ENCODE data around the gene TMOD1.

The TMOD1 gene

GRCh38 chr9:97563458-97564135 lies 62.1 kb downstream of the TMOD1 start:
- H3K9me3 ChIP-seq (ENCODE audit: control insufficient read depth, low read length), result no peaks in the 10 kb centered on the region
- no peaks in the 10 kb centered on the region for H3K36me3 ChIP-seq (ENCODE audit: control insufficient read depth, insufficient read depth, low read length, severe bottlenecking)
- H3K4me1 ChIP-seq (ENCODE audit: control insufficient read depth, insufficient read depth, low read length), result peaks cover 26% of the 10 kb centered on the region
- DNase-seq (ENCODE audit: low read depth), result no peak
- H3K27me3 ChIP-seq (replicated peaks; ENCODE audit: control insufficient read depth, insufficient read depth, low read length), result peaks cover 34% of the 10 kb centered on the region
- H3K4me3 ChIP-seq (ENCODE audit: low read length), result peak overlapping the region; percentile 43
- H3K9ac ChIP-seq (ENCODE audit: low read length), result no peak overlapping the region

GRCh38 chr9:97564291-97565175 lies 63.1 kb downstream of the TMOD1 start:
- peak; percentile 79 for DNase-seq (ENCODE audit: low read depth)
- peaks cover 26% of the 10 kb centered on the region for H3K4me1 ChIP-seq (ENCODE audit: control insufficient read depth, insufficient read depth, low read length)
- H3K27me3 ChIP-seq (replicated peaks; ENCODE audit: control insufficient read depth, insufficient read depth, low read length), result peaks cover 36% of the 10 kb centered on the region
- H3K4me3 ChIP-seq (ENCODE audit: low read length), result peak overlapping the region; percentile 43
- H3K36me3 ChIP-seq (ENCODE audit: control insufficient read depth, insufficient read depth, low read length, severe bottlenecking), result no peaks in the 10 kb centered on the region
- no peaks in the 10 kb centered on the region for H3K9me3 ChIP-seq (ENCODE audit: control insufficient read depth, low read length)
- peak overlapping the region; percentile 50 for H3K9ac ChIP-seq (ENCODE audit: low read length)

GRCh38 chr9:97565262-97565661 lies 63.8 kb downstream of the TMOD1 start:
- peaks cover 36% of the 10 kb centered on the region for H3K27me3 ChIP-seq (replicated peaks; ENCODE audit: control insufficient read depth, insufficient read depth, low read length)
- H3K36me3 ChIP-seq (ENCODE audit: control insufficient read depth, insufficient read depth, low read length, severe bottlenecking), result no peaks in the 10 kb centered on the region
- no peak overlapping the region for H3K9ac ChIP-seq (ENCODE audit: low read length)
- peaks cover 26% of the 10 kb centered on the region for H3K4me1 ChIP-seq (ENCODE audit: control insufficient read depth, insufficient read depth, low read length)
- no peak for DNase-seq (ENCODE audit: low read depth)
- H3K4me3 ChIP-seq (ENCODE audit: low read length), result no peak overlapping the region
- no peaks in the 10 kb centered on the region for H3K9me3 ChIP-seq (ENCODE audit: control insufficient read depth, low read length)

GRCh38 chr9:97567182-97567893 lies 65.9 kb downstream of the TMOD1 start:
- Histone ChIP-seq H3K27me3 (replicated peaks; ENCODE audit: control insufficient read depth, insufficient read depth, low read length) (peaks cover 23% of the 10 kb centered on the region), H3K9ac (ENCODE audit: low read length) (no peak overlapping the region), H3K4me3 (ENCODE audit: low read length) (no peak overlapping the region), H3K36me3 (ENCODE audit: control insufficient read depth, insufficient read depth, low read length, severe bottlenecking) (no peaks in the 10 kb centered on the region), H3K4me1 (ENCODE audit: control insufficient read depth, insufficient read depth, low read length) (peaks cover 31% of the 10 kb centered on the region), H3K9me3 (ENCODE audit: control insufficient read depth, low read length) (no peaks in the 10 kb centered on the region)
- DNase-seq (ENCODE audit: low read depth), result no peak

GRCh38 chr9:97567894-97568202 lies 66.4 kb downstream of the TMOD1 start:
- Histone ChIP-seq H3K27me3 (replicated peaks; ENCODE audit: control insufficient read depth, insufficient read depth, low read length) (peaks cover 21% of the 10 kb centered on the region), H3K4me1 (ENCODE audit: control insufficient read depth, insufficient read depth, low read length) (peaks cover 31% of the 10 kb centered on the region), H3K9ac (ENCODE audit: low read length) (no peak overlapping the region), H3K9me3 (ENCODE audit: control insufficient read depth, low read length) (no peaks in the 10 kb centered on the region), H3K36me3 (ENCODE audit: control insufficient read depth, insufficient read depth, low read length, severe bottlenecking) (no peaks in the 10 kb centered on the region), H3K4me3 (ENCODE audit: low read length) (no peak overlapping the region)
- no peak for DNase-seq (ENCODE audit: low read depth)

GRCh38 chr9:97568461-97569275 lies 67.2 kb downstream of the TMOD1 start:
- DNase-seq (ENCODE audit: low read depth), result no peak
- Histone ChIP-seq H3K9ac (ENCODE audit: low read length) (no peak overlapping the region), H3K36me3 (ENCODE audit: control insufficient read depth, insufficient read depth, low read length, severe bottlenecking) (no peaks in the 10 kb centered on the region), H3K4me3 (ENCODE audit: low read length) (no peak overlapping the region), H3K27me3 (replicated peaks; ENCODE audit: control insufficient read depth, insufficient read depth, low read length) (peaks cover 21% of the 10 kb centered on the region), H3K9me3 (ENCODE audit: control insufficient read depth, low read length) (peaks cover 3% of the 10 kb centered on the region), H3K4me1 (ENCODE audit: control insufficient read depth, insufficient read depth, low read length) (peaks cover 23% of the 10 kb centered on the region)

- H3K9ac ChIP-seq (ENCODE audit: low read length), result no peak overlapping the region
- no peak for DNase-seq (ENCODE audit: low read depth)
- peaks cover 22% of the 10 kb centered on the region for H3K27me3 ChIP-seq (replicated peaks; ENCODE audit: control insufficient read depth, insufficient read depth, low read length)
- H3K9me3 ChIP-seq (ENCODE audit: control insufficient read depth, low read length), result peaks cover 3% of the 10 kb centered on the region
- H3K4me1 ChIP-seq (ENCODE audit: control insufficient read depth, insufficient read depth, low read length), result peaks cover 9% of the 10 kb centered on the region
- no peaks in the 10 kb centered on the region for H3K36me3 ChIP-seq (ENCODE audit: control insufficient read depth, insufficient read depth, low read length, severe bottlenecking)
- no peak overlapping the region for H3K4me3 ChIP-seq (ENCODE audit: low read length)
These were observed 69.4 kb downstream of the TMOD1 start for GRCh38 chr9:97570899-97571298.

GRCh38 chr9:97571664-97572063 lies 70.2 kb downstream of the TMOD1 start:
- H3K4me3 ChIP-seq (ENCODE audit: low read length), result no peak overlapping the region
- no peak overlapping the region for H3K9ac ChIP-seq (ENCODE audit: low read length)
- H3K9me3 ChIP-seq (ENCODE audit: control insufficient read depth, low read length), result peaks cover 3% of the 10 kb centered on the region
- H3K4me1 ChIP-seq (ENCODE audit: control insufficient read depth, insufficient read depth, low read length), result peaks cover 9% of the 10 kb centered on the region
- peaks cover 22% of the 10 kb centered on the region for H3K27me3 ChIP-seq (replicated peaks; ENCODE audit: control insufficient read depth, insufficient read depth, low read length)
- DNase-seq (ENCODE audit: low read depth), result no peak
- H3K36me3 ChIP-seq (ENCODE audit: control insufficient read depth, insufficient read depth, low read length, severe bottlenecking), result no peaks in the 10 kb centered on the region

GRCh38 chr9:97572196-97572891 lies 70.9 kb downstream of the TMOD1 start:
- Histone ChIP-seq H3K9me3 (ENCODE audit: control insufficient read depth, low read length) (peaks cover 3% of the 10 kb centered on the region), H3K9ac (ENCODE audit: low read length) (no peak overlapping the region), H3K27me3 (replicated peaks; ENCODE audit: control insufficient read depth, insufficient read depth, low read length) (peaks cover 23% of the 10 kb centered on the region), H3K36me3 (ENCODE audit: control insufficient read depth, insufficient read depth, low read length, severe bottlenecking) (no peaks in the 10 kb centered on the region), H3K4me3 (ENCODE audit: low read length) (no peak overlapping the region), H3K4me1 (ENCODE audit: control insufficient read depth, insufficient read depth, low read length) (peaks cover 5% of the 10 kb centered on the region)
- no peak for DNase-seq (ENCODE audit: low read depth)

GRCh38 chr9:97572892-97573365 lies 71.5 kb downstream of the TMOD1 start:
- peaks cover 5% of the 10 kb centered on the region for H3K4me1 ChIP-seq (ENCODE audit: control insufficient read depth, insufficient read depth, low read length)
- no peak for DNase-seq (ENCODE audit: low read depth)
- H3K27me3 ChIP-seq (replicated peaks; ENCODE audit: control insufficient read depth, insufficient read depth, low read length), result peaks cover 20% of the 10 kb centered on the region
- H3K9me3 ChIP-seq (ENCODE audit: control insufficient read depth, low read length), result peaks cover 3% of the 10 kb centered on the region
- no peak overlapping the region for H3K9ac ChIP-seq (ENCODE audit: low read length)
- H3K4me3 ChIP-seq (ENCODE audit: low read length), result no peak overlapping the region
- no peaks in the 10 kb centered on the region for H3K36me3 ChIP-seq (ENCODE audit: control insufficient read depth, insufficient read depth, low read length, severe bottlenecking)

Measured in adipocyte (in vitro differentiated cells).